HG03196 (cell line): ENCODE results near the gene TRPM5.

Experiments
- ATAC-seq: cut with Tn5 transposase; IDR thresholded peaks from one replicate; pipeline ENCODE4 v1.9.1; 2021; ENCODE audit not compliant: unreplicated experiment

TRPM5 gene

GRCh38 chr11:2453436-2453835 lies 9.1 kb upstream of the TRPM5 start:
- ATAC-seq, result no peak

GRCh38 chr11:2452321-2453012 lies 8.2 kb upstream of the TRPM5 start:
- ATAC-seq, result no peak

DNA sequence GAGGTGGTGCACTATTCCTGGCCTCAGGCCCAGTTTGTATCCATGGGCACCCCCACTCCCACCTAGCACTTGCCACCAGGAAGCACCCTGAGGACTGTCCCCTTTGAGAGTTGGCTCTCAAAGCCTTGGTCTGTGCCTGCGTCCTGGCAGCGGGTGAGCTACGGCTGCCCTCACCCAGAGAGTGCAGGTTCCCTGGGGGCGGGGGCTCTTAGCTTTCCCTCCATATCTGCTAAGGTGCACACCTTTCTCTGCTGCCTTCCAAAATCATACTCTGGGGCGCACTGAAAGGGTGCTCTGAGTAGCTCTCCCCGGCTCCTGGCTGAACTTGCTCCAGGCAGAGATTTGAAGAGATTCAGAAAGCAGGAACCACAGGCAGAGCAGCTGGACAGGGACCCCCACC lies 7.6 kb upstream of the TRPM5 start:
- no peak for ATAC-seq

GRCh38 chr11:2451336-2451735 lies 7.0 kb upstream of the TRPM5 start:
- no peak for ATAC-seq

- no peak for ATAC-seq
Measured at GRCh38 chr11:2450321-2451041, 6.2 kb upstream of the TRPM5 start.

DNA sequence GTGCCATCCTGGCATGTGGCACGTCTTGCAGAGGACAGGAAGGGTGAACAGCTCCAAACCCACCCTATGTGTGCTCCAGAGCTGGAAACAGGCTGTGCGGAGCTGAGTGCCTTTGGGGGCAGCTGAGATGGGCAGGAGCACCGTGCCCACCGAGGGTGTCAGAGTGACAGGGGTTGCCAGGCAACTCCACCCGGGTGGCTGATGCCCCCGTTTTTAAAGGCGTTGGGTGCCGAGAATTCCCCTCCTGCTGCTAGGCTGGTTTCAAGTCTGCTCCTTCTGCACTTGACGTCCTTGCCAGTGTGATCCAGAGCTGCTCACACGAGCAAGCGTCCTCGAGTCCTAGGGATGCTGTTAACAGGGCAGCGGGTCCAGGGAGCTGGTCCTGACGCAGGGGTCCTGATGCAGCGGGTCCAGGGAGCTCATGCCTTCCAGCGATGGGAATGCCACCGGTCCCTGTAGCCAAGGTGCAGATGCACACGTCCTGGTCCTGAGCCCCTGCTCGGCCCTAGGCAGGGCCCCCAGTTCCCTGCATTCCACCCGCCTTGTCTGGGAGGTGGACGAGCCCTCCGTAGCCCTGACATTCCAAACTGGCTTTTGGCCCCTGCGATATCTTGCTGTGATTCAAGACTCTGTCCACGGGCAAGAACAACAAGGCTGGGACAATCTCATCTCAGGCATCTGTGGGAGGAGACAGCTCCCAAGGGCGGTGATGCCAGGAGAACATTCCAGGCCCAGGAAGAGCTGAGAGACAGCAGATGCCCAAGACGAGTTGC lies 5.4 kb upstream of the TRPM5 start:
- ATAC-seq, result no peak

DNA sequence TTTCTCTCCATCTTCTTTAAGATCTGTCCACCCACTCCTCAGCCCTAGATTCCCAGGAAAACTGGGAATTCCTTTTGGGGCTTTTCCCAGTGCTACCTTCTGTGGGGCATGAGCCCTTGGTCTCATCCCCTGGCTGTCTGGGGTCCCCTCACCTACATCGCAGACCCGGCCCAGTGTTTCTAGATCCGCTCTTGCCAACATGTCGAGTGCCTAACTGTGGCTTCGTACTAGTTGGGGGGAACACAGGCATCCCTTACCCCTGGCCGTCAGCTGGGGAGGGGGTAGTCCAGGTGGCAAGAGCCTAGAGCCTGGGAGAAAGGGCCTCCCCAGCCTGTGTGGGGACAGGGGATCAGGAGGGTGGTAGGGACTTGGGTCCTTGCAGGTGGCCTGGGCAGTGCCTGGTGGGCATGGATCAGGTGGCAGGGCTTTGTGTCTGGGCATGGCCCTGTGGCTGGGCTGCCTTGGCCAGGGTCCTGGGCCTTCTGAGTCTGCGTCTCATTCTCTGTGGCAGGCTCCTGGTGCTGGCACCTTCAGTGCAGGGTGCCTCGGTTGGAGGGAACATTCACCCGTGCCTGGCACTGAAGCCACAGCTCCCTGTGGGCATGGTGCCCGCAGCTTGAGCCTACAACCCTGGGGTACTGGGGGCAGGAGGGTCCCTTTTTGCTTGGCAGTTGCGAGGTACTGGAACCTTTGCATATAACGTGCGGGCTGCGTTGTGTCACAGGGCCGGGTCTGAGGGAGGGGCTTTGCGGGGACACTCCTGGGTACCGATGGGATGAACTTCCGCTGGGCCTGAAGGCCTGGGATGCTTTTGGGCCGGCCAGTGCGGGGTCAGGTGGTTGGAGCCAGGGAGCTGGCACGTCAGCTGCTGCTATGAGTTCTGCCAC lies 4.6 kb upstream of the TRPM5 start:
- no peak for ATAC-seq

- ATAC-seq, result no peak
Measured at GRCh38 chr11:2447951-2448650, 3.8 kb upstream of the TRPM5 start.

DNA sequence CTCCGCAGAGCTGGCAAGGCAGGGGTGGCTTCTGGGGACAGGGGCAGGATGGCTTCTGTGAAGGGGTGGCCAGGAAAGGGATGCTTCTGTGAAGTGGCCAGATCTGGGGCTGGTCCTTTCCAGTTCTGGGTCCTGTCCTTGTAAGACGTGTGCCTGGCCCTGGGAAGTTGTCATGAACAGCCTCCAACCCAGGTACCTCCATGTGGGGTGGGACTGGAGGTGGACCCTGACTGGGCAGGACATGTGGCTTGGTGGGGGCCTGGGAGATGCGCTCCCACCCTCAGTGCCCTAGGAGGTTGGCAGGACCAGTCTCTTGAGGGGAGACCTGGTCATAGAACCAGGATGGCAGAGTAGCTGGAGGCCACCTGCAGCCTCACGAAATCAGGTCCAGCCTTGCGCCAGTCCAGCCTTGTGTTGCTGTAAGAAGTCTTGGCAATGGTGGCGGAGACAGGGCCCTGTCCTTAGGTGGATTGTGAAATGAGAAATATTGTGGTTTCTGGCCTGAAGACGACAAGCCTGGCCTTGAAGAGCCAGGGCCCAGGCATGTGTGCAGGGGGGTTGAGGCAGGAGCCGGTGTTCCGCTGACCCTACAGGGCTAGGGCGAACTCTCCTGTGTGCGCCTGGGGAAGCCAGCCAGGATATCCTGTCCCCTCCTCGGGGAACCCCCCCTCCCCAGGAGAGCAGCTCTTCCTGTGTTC lies 3.1 kb upstream of the TRPM5 start:
- no peak for ATAC-seq

DNA sequence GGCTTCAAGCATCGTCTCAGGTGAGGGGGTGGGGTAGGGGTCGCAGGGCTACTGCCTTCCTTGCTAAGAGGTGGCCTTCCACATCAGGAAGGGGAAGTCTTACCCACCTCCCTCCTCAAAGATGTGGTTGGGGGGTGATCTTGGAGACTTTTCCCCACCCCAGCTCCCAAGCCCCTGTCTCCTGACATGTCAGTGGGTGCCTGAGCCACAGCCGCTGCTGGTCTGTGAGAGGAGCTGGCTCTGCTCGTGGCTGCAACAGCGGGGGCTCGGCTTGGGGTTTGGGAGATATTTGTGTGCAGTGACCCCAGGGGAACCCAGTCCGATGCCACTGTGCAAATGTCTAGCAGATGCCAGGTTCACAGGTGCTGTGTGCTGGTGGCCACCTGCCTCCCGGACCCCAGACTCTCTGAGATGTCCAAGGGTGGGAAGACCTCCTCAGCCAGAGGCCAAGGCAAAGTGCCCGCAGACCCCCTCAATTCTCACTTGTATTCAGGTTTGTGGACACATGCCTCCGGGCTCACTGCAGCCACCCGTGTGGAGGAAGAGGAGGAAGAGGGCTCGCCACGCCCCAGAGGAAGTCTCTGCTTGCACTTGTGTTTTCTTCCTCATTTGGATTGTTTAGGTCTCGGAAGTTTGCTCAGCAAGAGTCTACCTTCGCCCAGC lies 2.4 kb upstream of the TRPM5 start:
- no peak for ATAC-seq

DNA sequence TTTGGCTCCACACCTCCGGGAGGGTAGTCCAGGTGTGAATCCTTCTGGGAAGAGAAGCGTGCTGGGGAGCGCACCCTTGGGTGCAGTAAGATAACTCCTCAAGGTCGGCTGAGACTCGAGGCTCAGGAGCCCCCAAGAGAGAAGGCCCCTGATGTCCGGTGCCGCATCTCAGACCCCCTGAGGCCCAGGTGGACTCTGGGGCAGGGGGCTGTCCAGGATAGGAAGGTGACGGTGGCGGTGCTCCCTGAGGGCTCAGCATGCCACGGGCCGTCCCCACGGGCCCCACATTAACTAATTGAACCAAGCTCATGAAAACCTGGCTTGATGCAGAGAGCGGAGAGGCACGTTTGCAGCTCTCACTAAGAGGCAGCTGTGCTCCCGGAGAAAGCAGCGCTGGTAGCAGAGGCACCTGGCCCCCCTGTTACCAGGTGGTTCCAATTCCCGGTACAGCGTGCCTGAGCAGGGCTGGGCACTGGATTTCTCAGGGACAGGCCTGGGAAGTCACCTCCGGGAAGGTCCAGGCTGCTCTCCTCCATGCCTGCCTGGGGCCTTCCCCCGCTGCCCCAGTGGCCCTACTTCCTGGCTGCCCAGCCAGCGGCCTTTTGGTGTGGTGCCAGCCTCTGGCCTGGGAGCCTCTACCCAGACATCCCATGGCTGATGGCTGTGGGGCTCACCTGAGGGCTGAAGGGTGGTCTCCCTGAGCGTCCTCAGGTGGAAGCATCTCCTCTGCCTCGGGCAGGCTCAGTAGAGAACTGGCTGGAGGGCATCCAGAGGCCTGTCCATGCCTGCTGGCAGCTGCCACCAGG lies 1.6 kb upstream of the TRPM5 start:
- no peak for ATAC-seq

DNA sequence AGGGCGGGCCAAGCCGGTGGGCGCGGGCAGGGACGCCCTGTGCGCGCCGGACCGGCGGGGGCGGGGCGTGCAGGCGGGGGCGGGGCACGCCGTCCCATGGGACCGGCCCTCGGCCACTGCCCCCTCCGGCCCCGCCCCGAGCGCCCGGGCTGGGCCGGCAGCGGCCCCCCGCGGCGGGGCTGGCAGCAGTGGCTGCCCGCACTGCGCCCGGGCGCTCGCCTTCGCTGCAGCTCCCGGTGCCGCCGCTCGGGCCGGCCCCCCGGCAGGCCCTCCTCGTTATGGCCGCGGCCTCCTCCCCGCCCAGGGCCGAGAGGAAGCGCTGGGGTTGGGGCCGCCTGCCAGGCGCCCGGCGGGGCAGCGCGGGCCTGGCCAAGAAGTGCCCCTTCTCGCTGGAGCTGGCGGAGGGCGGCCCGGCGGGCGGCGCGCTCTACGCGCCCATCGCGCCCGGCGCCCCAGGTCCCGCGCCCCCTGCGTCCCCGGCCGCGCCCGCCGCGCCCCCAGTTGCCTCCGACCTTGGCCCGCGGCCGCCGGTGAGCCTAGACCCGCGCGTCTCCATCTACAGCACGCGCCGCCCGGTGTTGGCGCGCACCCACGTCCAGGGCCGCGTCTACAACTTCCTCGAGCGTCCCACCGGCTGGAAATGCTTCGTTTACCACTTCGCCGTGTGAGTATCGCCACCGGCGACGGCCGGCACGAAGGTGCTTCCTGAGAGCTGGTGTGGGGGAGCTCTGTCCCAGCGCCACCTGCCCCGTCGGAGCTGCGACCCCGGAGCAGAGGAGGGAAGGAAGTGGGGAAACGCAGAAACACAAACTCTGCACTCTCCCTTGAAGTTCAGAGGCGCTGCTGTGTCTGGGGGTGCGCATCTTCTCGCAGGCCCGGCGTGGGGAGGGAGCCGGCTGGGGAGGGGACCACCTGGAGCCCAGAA lies 769 bp upstream of the TRPM5 start, which contains the start of gene KCNQ1:
KCNQ1 (plus strand) TSS at position 188 of the 925 bp plus-strand sequence; CDS start at position 279, 91 bp downstream.
- no peak for ATAC-seq

GRCh38 chr11:2443406-2443805 lies 908 bp downstream of the TRPM5 start:
- ATAC-seq, result no peak

- no peak for ATAC-seq
Measured at GRCh38 chr11:2442589-2442988, 1.7 kb downstream of the TRPM5 start.

DNA sequence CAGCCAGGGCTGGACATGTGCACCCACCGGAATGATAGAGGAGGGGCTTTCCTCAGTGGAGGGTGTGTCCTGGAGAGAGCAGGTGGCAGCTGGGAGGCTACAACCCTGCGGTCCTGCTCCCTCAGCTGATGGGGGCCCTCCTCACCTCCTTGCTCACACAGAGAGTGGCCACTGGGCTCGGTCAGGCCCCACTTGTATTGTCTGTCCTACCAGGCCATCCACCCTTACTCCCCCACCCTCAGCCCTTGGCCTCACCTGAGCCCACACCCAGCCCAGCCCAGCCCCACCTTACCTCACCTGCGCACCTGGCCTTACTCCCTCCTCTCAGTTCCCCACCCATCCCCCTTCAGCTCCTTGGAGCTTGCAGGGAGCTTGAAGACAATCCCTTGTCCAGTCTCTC lies 3.1 kb downstream of the TRPM5 start:
- ATAC-seq, result no peak

DNA sequence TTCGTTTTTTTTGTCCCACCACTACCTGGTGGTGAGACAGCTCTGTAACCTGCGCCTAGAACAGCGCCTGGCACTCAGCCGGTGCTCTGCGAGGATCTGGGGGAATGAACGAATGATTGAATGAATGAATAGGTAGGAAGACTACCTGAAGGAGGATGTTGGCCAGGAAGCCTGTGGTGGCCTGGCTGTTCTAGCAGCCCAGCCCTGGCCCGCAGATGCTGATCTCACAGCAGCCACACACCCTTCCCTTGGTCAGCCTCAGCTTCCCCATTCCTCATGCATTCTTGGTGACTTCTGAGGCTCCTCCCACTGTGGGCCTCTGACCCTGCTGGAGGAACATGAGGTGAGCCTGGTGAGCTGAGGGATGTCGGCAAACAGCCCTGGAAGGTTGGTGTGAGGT lies 3.7 kb downstream of the TRPM5 start:
- ATAC-seq, result no peak

GRCh38 chr11:2439820-2440219 lies 4.5 kb downstream of the TRPM5 start:
- no peak for ATAC-seq
